Activated CD4-positive, alpha-beta memory T cell treated with anti-CD3 and anti-CD28 coated beads, Interleukin-2, amount 10 ng/mL, durations not matched to agents 7 days and 5 days (primary cell): ENCODE results near the gene ARL14EP. TPM values are rescaled to one million over a fixed set of nuclear protein-coding genes. Genes with fewer than 3 reads are reported as not detected.

ENCODE experiments used
- CTCF ChIA-PET: fragments of 350-600 bp; sonication (Branson Sonifier 250); formaldehyde crosslinking; loops from one replicate; lab custom pipeline; 2021; ENCODE audit warnings: antibody characterized with exemption, inconsistent platforms; lab: Charles Lee
- POLR2A ChIA-PET: fragments of 350-600 bp; sonication (Branson Sonifier 250); formaldehyde crosslinking; loops from one replicate; lab custom pipeline; 2021; ENCODE audit warnings: antibody characterized with exemption; lab: Charles Lee
- DNase-seq: peaks from one replicate; pipeline ENCODE4 v3.0.0-alpha.2; 2020
- H3K27ac Mint-ChIP-seq: one replicate; pipeline ENCODE4 v1.8.0; 2021; ENCODE audit warnings: mild to moderate bottlenecking, mixed read lengths
- H3K27me3 Mint-ChIP-seq: one replicate; pipeline ENCODE4 v1.8.0; 2021; ENCODE audit warnings: mixed read lengths
- H3K36me3 Mint-ChIP-seq: one replicate; pipeline ENCODE4 v1.8.0; 2021; ENCODE audit warnings: low read depth, mixed read lengths
- H3K4me1 Mint-ChIP-seq: one replicate; pipeline ENCODE4 v1.8.0; 2021; ENCODE audit warnings: mixed read lengths
- H3K4me3 Mint-ChIP-seq: one replicate; pipeline ENCODE4 v1.8.0; 2021; ENCODE audit warnings: mild to moderate bottlenecking, mixed read lengths
- H3K9me3 Mint-ChIP-seq: one replicate; pipeline ENCODE4 v1.8.0; 2021; ENCODE audit warnings: mixed read lengths
- total RNA-seq, 2 experiments: library from RNA; stranded (reverse); gene quantifications; one replicate each; pipeline ENCODE4 v1.2.3, GENCODE V29; 2021

ARL14EP gene
- total RNA-seq, 2 experiments from 2014 or later, result 36.0 to 39.9 TPM

- no peaks in the 10 kb centered on the region for H3K27me3 Mint-ChIP-seq
- peaks cover 19% of the 10 kb centered on the region for H3K4me1 Mint-ChIP-seq
- no peaks in the 10 kb centered on the region for H3K9me3 Mint-ChIP-seq
- H3K27ac Mint-ChIP-seq, result no peak overlapping the region
- peaks cover 62% of the 10 kb centered on the region for H3K36me3 Mint-ChIP-seq
- DNase-seq, result no peak
- no peak overlapping the region for H3K4me3 Mint-ChIP-seq
- CTCF ChIA-PET, result interaction anchor here (0.8 to 3.1 kb wide), 9 partner anchors 10 to 584 kb away, joined by 3 to 29 read pairs (median 4); partner anchors contain the start of gene ARL14EP
- POLR2A ChIA-PET, result interaction anchor here (4.4 kb wide), 1 partner anchor 11 kb away, joined by 14 read pairs; the partner anchor contains the start of gene ARL14EP
These were observed 10.5 kb downstream of the ARL14EP start for GRCh38 chr11:30333405-30333804.

- DNase-seq, result no peak
- ChIA-PET CTCF (interaction anchor here (0.6 kb wide), 1 partner anchor 316 kb away, joined by 3 read pairs; no protein-coding TSS in a partner anchor), POLR2A (no interaction called here)
- no peaks in the 10 kb centered on the region for H3K4me1 Mint-ChIP-seq
- peaks cover 27% of the 10 kb centered on the region for H3K36me3 Mint-ChIP-seq
- H3K4me3 Mint-ChIP-seq, result no peak overlapping the region
- no peaks in the 10 kb centered on the region for H3K27me3 Mint-ChIP-seq
- no peaks in the 10 kb centered on the region for H3K9me3 Mint-ChIP-seq
- no peak overlapping the region for H3K27ac Mint-ChIP-seq
These were observed 19.8 kb downstream of the ARL14EP start for GRCh38 chr11:30342736-30343166.

GRCh38 chr11:30344085-30344484, 21.2 kb downstream of the ARL14EP start:
- Mint-ChIP-seq H3K4me1 (no peaks in the 10 kb centered on the region), H3K27ac (no peak overlapping the region), H3K9me3 (no peaks in the 10 kb centered on the region), H3K4me3 (no peak overlapping the region), H3K36me3 (peaks cover 18% of the 10 kb centered on the region), H3K27me3 (no peaks in the 10 kb centered on the region)
- ChIA-PET POLR2A (no interaction called here), CTCF (interaction anchor here (1.6 kb wide), 1 partner anchor 22 kb away, joined by 4 read pairs; the partner anchor contains the start of gene ARL14EP)
- DNase-seq, result no peak

GRCh38 chr11:30345644-30346043, 22.7 kb downstream of the ARL14EP start:
- ChIA-PET CTCF (interaction anchor here (0.6 to 1.9 kb wide), 5 partner anchors 12 to 571 kb away, joined by 3 to 7 read pairs (median 5); partner anchors contain the start of gene ARL14EP), POLR2A (no interaction called here)
- H3K4me1 Mint-ChIP-seq, result no peaks in the 10 kb centered on the region
- no peaks in the 10 kb centered on the region for H3K27me3 Mint-ChIP-seq
- H3K4me3 Mint-ChIP-seq, result no peak overlapping the region
- H3K9me3 Mint-ChIP-seq, result no peaks in the 10 kb centered on the region
- peaks cover 11% of the 10 kb centered on the region for H3K36me3 Mint-ChIP-seq
- DNase-seq, result no peak
- no peak overlapping the region for H3K27ac Mint-ChIP-seq

- H3K36me3 Mint-ChIP-seq, result peaks cover 10% of the 10 kb centered on the region
- no peaks in the 10 kb centered on the region for H3K9me3 Mint-ChIP-seq
- H3K4me3 Mint-ChIP-seq, result no peak overlapping the region
- H3K27ac Mint-ChIP-seq, result no peak overlapping the region
- no peaks in the 10 kb centered on the region for H3K4me1 Mint-ChIP-seq
- ChIA-PET CTCF (interaction anchor here (0.6 to 1.9 kb wide), 4 partner anchors 13 to 571 kb away, joined by 3 to 7 read pairs (median 6); no protein-coding TSS in a partner anchor), POLR2A (no interaction called here)
- DNase-seq, result no peak
- no peaks in the 10 kb centered on the region for H3K27me3 Mint-ChIP-seq
These were observed 23.3 kb downstream of the ARL14EP start for GRCh38 chr11:30346068-30346688.

- H3K27me3 Mint-ChIP-seq, result peaks cover 12% of the 10 kb centered on the region
- H3K4me1 Mint-ChIP-seq, result no peaks in the 10 kb centered on the region
- no peaks in the 10 kb centered on the region for H3K9me3 Mint-ChIP-seq
- H3K36me3 Mint-ChIP-seq, result peaks cover 7% of the 10 kb centered on the region
- ChIA-PET POLR2A (interaction anchor here (1.1 kb wide), 1 partner anchor 25 kb away, joined by 3 read pairs; the partner anchor contains the start of gene ARL14EP), CTCF (interaction anchor here (0.7 to 1.6 kb wide), 3 partner anchors 14 to 1418 kb away, joined by 3 to 7 read pairs (median 4); no protein-coding TSS in a partner anchor)
- H3K4me3 Mint-ChIP-seq, result no peak overlapping the region
- no peak overlapping the region for H3K27ac Mint-ChIP-seq
- DNase-seq, result no peak
These were observed 25.1 kb downstream of the ARL14EP start for GRCh38 chr11:30348035-30348434.

- Mint-ChIP-seq H3K4me3 (no peak overlapping the region), H3K36me3 (peaks cover 7% of the 10 kb centered on the region), H3K27me3 (peaks cover 12% of the 10 kb centered on the region), H3K9me3 (no peaks in the 10 kb centered on the region), H3K4me1 (no peaks in the 10 kb centered on the region), H3K27ac (no peak overlapping the region)
- DNase-seq, result no peak
- ChIA-PET CTCF (no interaction called here), POLR2A (no interaction called here)
These were observed 27.0 kb downstream of the ARL14EP start for GRCh38 chr11:30349885-30350284.

GRCh38 chr11:30350384-30350783, 27.5 kb downstream of the ARL14EP start:
- ChIA-PET POLR2A (no interaction called here), CTCF (no interaction called here)
- Mint-ChIP-seq H3K27me3 (peaks cover 12% of the 10 kb centered on the region), H3K4me1 (no peaks in the 10 kb centered on the region), H3K27ac (no peak overlapping the region), H3K36me3 (peaks cover 5% of the 10 kb centered on the region), H3K4me3 (no peak overlapping the region), H3K9me3 (no peaks in the 10 kb centered on the region)
- DNase-seq, result no peak

GRCh38 chr11:30351061-30351460, 28.2 kb downstream of the ARL14EP start:
- no peaks in the 10 kb centered on the region for H3K4me1 Mint-ChIP-seq
- peaks cover 12% of the 10 kb centered on the region for H3K27me3 Mint-ChIP-seq
- CTCF ChIA-PET, result no interaction called here
- DNase-seq, result no peak
- no peaks in the 10 kb centered on the region for H3K36me3 Mint-ChIP-seq
- H3K4me3 Mint-ChIP-seq, result no peak overlapping the region
- no peak overlapping the region for H3K27ac Mint-ChIP-seq
- POLR2A ChIA-PET, result no interaction called here
- no peaks in the 10 kb centered on the region for H3K9me3 Mint-ChIP-seq

- POLR2A ChIA-PET, result no interaction called here
- CTCF ChIA-PET, result no interaction called here
- no peak for DNase-seq
- H3K4me3 Mint-ChIP-seq, result no peak overlapping the region
- no peaks in the 10 kb centered on the region for H3K9me3 Mint-ChIP-seq
- H3K4me1 Mint-ChIP-seq, result no peaks in the 10 kb centered on the region
- peaks cover 21% of the 10 kb centered on the region for H3K27me3 Mint-ChIP-seq
- no peaks in the 10 kb centered on the region for H3K36me3 Mint-ChIP-seq
- no peak overlapping the region for H3K27ac Mint-ChIP-seq
These were observed 33.5 kb downstream of the ARL14EP start for GRCh38 chr11:30356391-30356790.

- CTCF ChIA-PET, result no interaction called here
- Mint-ChIP-seq H3K36me3 (no peaks in the 10 kb centered on the region), H3K27ac (no peak overlapping the region), H3K9me3 (no peaks in the 10 kb centered on the region), H3K4me1 (no peaks in the 10 kb centered on the region), H3K27me3 (peaks cover 10% of the 10 kb centered on the region), H3K4me3 (no peak overlapping the region)
- no peak for DNase-seq
- POLR2A ChIA-PET, result no interaction called here
These were observed 35.0 kb downstream of the ARL14EP start for GRCh38 chr11:30357872-30358271.

GRCh38 chr11:30358536-30358935, 35.6 kb downstream of the ARL14EP start:
- Mint-ChIP-seq H3K4me3 (no peak overlapping the region), H3K27ac (no peak overlapping the region), H3K4me1 (no peaks in the 10 kb centered on the region), H3K36me3 (no peaks in the 10 kb centered on the region), H3K9me3 (no peaks in the 10 kb centered on the region), H3K27me3 (peaks cover 9% of the 10 kb centered on the region)
- no peak for DNase-seq
- ChIA-PET POLR2A (no interaction called here), CTCF (no interaction called here)

- POLR2A ChIA-PET, result no interaction called here
- no peaks in the 10 kb centered on the region for H3K9me3 Mint-ChIP-seq
These were observed 37.8 kb downstream of the ARL14EP start for GRCh38 chr11:30360741-30361140.

More at GRCh38 chr11:30360741-30361140, 37.8 kb downstream of the ARL14EP start:
- CTCF ChIA-PET, result no interaction called here
- DNase-seq, result no peak
- Mint-ChIP-seq H3K27me3 (peaks cover 9% of the 10 kb centered on the region), H3K4me3 (no peak overlapping the region), H3K27ac (no peak overlapping the region), H3K36me3 (no peaks in the 10 kb centered on the region), H3K4me1 (no peaks in the 10 kb centered on the region)
